ENCODE results near the gene HSPA4.

Gene HSPA4

DNA sequence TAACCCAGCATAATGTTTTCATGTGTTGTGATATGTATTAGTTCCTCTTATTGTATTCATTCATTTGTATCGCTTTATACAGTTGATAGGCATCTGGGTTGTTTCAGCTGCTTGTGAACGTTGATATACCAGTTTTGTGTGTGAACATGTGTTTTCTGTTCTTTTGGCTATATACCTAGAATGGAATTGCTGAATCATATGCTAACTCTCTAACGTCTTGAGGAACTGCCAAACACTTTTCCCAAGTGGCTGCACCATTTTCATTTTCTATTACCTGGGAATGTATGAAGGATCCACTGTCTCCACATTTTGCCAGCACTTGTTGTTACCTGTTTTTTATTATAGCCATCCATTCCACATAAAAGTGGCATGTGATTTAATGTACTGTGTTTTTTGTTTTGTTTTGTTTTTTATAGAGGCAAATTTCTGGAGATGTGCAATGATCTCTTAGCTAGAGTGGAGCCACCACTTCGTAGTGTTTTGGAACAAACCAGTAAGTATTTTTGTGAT is 34.6 kb downstream of the HSPA4 start:
- peaks cover 64% of the 10 kb centered on the region for H3K36me3 ChIP-seq (ENCODE audit: insufficient read depth, low read length)

DNA sequence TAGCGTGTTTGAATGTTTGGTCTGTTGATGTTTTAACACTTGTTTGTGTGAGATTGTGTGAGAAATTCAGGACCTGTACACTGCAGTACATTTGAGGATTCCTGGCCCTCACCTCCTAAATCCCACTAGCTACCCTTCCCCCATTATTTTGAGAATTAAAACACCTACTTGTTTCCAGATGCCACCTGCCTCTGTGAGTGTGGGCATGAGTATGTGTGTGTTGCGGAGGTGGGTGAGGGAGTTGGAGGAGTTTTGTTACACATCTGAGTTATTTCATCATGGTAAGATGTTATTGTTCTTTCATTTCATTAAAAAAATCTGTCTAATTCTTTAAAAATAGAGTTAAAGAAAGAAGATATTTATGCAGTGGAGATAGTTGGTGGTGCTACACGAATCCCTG is 36.3 kb downstream of the HSPA4 start:
- Histone ChIP-seq H3K4me3 (ENCODE audit: low read length) (no peak overlapping the region), H3K9me3 (ENCODE audit: low read length) (no peaks in the 10 kb centered on the region), H2AFZ (ENCODE audit: low read depth, low read length) (no peak overlapping the region), H3K36me3 (ENCODE audit: insufficient read depth, low read length) (peaks cover 72% of the 10 kb centered on the region), H3K4me1 (ENCODE audit: insufficient read depth, low read length) (no peaks in the 10 kb centered on the region), H3K27me3 (ENCODE audit: insufficient read depth, low read length) (no peaks in the 10 kb centered on the region)

More for the DNA sequence above, 34.6 kb downstream of the HSPA4 start:
- Histone ChIP-seq H2AFZ (ENCODE audit: low read depth, low read length) (no peak overlapping the region), H3K9me3 (ENCODE audit: low read length) (no peaks in the 10 kb centered on the region), H3K27me3 (ENCODE audit: insufficient read depth, low read length) (no peaks in the 10 kb centered on the region), H3K4me3 (ENCODE audit: low read length) (no peak overlapping the region), H3K4me1 (ENCODE audit: insufficient read depth, low read length) (no peaks in the 10 kb centered on the region)

DNA sequence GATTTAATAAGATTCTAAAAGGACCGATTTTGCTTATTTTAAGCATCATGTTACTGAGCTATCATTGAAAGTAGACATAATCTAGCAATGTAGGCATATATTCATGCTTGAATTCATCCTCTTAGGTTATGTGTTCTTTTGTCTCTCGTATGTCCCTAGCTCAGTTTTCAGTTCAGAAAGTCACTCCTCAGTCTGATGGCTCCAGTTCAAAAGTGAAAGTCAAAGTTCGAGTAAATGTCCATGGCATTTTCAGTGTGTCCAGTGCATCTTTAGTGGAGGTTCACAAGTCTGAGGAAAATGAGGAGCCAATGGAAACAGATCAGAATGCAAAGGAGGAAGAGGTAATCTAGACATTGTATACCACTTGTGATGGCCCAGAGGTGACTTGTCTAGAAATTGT is 39.2 kb downstream of the HSPA4 start:
- H3K4me1 ChIP-seq (ENCODE audit: insufficient read depth, low read length) = no peaks in the 10 kb centered on the region
- no peak overlapping the region for H3K4me3 ChIP-seq (ENCODE audit: low read length)
- H3K36me3 ChIP-seq (ENCODE audit: insufficient read depth, low read length) = peaks cover 81% of the 10 kb centered on the region
- no peak overlapping the region for H2AFZ ChIP-seq (ENCODE audit: low read depth, low read length)
- H3K9me3 ChIP-seq (ENCODE audit: low read length) = no peaks in the 10 kb centered on the region
- H3K27me3 ChIP-seq (ENCODE audit: insufficient read depth, low read length) = no peaks in the 10 kb centered on the region

DNA sequence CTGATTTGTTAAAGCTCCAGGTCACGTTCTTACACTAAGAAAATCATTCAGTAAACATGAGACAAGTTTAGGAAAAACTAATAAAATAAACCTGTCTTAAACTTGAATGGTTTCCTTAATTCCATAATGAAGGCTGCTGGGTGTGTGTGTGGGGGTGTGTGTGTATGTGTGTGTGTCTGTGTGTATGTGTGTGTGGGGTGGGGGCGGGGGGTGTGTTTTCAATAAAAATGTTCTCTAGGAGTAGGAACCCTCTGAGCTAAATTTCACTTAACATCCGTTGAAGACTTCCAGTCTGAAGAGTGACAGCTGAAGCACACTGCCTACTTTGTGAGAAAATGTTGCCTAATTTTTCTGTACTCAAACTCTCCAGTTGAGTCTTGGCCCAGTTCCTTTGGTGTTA is 54.5 kb downstream of the HSPA4 start:
- no peak overlapping the region for H3K4me3 ChIP-seq (ENCODE audit: low read length)
- H3K4me1 ChIP-seq (ENCODE audit: insufficient read depth, low read length) = no peaks in the 10 kb centered on the region
- peaks cover 42% of the 10 kb centered on the region for H3K36me3 ChIP-seq (ENCODE audit: insufficient read depth, low read length)
- no peak overlapping the region for H2AFZ ChIP-seq (ENCODE audit: low read depth, low read length)
- H3K9me3 ChIP-seq (ENCODE audit: low read length) = peaks cover 3% of the 10 kb centered on the region
- H3K27me3 ChIP-seq (ENCODE audit: insufficient read depth, low read length) = no peaks in the 10 kb centered on the region

DNA sequence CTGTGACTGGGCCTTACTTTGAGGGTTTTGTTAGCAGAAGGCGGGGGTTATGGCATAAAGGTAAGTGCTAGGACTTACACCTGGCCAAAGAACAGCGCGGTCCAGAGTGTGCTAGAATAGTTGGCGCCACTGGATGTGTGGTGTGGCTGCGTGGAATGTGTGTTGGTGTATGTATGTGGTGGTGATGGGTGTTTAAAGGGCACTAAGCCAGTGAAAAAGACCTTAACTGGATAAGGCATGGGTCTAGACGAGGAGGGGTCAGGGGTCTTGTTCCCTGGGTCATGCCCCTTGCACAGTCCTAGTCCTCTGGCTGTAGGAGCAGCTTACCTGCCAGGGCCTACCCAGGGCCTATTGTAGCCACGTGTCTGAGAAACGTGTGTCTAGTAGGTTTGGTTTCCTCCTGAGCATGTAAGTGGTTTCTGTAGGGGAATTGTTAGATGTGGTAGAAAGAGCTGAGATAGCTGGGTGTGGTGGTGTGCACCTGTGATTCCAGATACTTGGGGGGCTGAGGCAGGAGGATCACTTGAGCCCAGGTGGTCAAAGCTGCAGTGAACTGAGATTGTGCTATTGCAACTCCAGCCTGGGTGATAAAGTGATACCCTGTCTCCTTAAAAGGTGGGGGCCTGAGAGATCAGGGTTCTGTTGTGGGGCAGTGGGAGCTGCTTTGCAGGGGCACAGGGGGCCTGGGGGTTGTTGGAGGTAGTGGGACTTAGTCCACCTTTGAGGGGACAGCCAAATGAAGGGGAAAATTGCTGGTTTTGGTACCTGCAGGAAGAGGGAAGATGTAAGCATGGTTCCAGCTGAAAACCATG is 55.2 kb downstream of the HSPA4 start:
- Histone ChIP-seq H3K27me3 (ENCODE audit: insufficient read depth, low read length) (no peaks in the 10 kb centered on the region), H2AFZ (ENCODE audit: low read depth, low read length) (no peak overlapping the region), H3K36me3 (ENCODE audit: insufficient read depth, low read length) (peaks cover 38% of the 10 kb centered on the region), H3K4me3 (ENCODE audit: low read length) (no peak overlapping the region), H3K4me1 (ENCODE audit: insufficient read depth, low read length) (no peaks in the 10 kb centered on the region), H3K9me3 (ENCODE audit: low read length) (peaks cover 3% of the 10 kb centered on the region)

DNA sequence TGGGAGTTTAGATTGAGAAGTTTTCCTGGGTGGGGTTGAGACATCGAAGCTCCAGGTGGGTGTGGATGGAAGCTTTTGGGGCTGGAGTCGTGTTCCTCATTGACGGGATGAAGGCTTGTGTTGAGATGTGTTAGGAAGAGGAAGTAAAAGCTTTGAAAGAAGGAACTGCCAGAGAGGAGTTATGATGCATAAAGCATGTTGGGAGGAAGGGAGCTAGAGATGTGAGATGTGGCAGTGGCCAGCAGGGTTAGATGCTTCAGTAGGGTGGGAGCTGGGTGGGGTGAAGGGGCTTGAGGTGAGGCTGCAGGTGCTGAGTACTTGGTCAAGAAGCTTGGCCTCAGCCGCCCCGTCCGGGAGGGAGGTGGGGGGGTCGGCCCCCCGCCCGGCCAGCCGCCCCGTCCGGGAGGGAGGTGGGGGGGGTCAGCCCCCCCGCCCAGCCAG is 56.7 kb downstream of the HSPA4 start:
- no peak overlapping the region for H2AFZ ChIP-seq (ENCODE audit: low read depth, low read length)
- H3K9me3 ChIP-seq (ENCODE audit: low read length) = peaks cover 3% of the 10 kb centered on the region
- no peaks in the 10 kb centered on the region for H3K4me1 ChIP-seq (ENCODE audit: insufficient read depth, low read length)
- no peak overlapping the region for H3K4me3 ChIP-seq (ENCODE audit: low read length)
- H3K27me3 ChIP-seq (ENCODE audit: insufficient read depth, low read length) = no peaks in the 10 kb centered on the region
- peaks cover 24% of the 10 kb centered on the region for H3K36me3 ChIP-seq (ENCODE audit: insufficient read depth, low read length)

DNA sequence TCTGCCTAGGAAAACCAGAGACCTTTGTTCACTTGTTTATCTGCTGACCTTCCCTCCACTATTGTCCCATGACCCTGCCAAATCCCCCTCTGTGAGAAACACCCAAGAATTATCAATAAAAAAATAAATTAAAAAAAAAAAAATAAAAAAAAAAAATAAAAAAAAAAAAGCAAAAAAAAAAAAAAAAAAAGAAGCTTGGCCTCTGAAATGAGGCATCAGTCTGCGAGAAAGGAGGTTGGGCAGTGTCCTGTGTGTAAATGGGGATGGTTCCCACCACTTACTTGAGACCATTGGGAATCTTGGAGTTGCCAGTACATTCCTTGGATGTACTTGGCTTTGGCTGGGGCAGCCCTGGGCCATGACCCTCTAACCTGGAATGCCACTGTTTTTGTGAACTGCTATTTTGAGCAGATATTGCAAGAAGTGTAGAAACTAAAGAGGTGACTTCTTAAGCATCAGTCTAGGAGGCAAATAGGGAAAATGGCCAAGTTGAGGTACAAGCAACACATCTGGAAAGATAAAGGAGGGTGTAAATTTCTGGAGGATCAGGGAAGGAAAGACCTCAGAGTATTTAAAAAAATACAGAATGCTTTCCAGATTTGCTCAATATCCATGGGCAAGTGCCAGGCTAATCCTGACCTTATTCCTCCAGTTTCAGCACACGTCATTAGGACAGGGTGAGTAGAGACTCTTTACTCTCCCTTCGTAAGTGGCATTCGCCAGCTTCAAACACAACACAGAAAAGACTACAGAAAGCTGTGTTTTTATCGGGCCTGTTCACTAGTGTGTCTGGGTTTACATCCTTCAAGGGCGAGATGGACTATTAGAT is 58.1 kb downstream of the HSPA4 start:
- peaks cover 3% of the 10 kb centered on the region for H3K9me3 ChIP-seq (ENCODE audit: low read length)
- H3K4me3 ChIP-seq (ENCODE audit: low read length) = no peak overlapping the region
- H3K36me3 ChIP-seq (ENCODE audit: insufficient read depth, low read length) = peaks cover 10% of the 10 kb centered on the region
- H2AFZ ChIP-seq (ENCODE audit: low read depth, low read length) = no peak overlapping the region
- H3K4me1 ChIP-seq (ENCODE audit: insufficient read depth, low read length) = no peaks in the 10 kb centered on the region
- peaks cover 9% of the 10 kb centered on the region for H3K27me3 ChIP-seq (ENCODE audit: insufficient read depth, low read length)

DNA sequence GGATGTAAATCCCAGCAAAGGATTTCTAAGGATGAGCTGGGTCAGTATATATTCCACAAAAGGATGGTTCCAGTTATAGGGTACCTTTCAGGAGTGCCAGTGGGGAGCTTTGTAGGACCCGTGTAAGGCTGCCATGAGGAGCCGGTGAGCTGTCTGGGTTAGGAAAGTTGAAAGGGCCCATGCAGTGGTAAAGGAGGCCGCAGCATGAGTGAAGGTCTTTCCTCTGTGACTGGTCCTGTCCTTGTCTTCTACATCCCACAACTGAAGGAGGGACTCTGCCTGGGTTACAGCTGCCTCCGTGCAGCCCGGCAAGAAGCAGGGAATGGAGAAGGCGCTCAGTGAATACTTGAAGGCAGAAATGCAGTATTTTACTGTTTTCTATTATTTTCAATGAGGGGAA is 58.9 kb downstream of the HSPA4 start:
- peaks cover 3% of the 10 kb centered on the region for H3K9me3 ChIP-seq (ENCODE audit: low read length)
- H3K4me3 ChIP-seq (ENCODE audit: low read length) = no peak overlapping the region
- no peak overlapping the region for H2AFZ ChIP-seq (ENCODE audit: low read depth, low read length)
- peaks cover 1% of the 10 kb centered on the region for H3K36me3 ChIP-seq (ENCODE audit: insufficient read depth, low read length)
- H3K27me3 ChIP-seq (ENCODE audit: insufficient read depth, low read length) = peaks cover 10% of the 10 kb centered on the region
- no peaks in the 10 kb centered on the region for H3K4me1 ChIP-seq (ENCODE audit: insufficient read depth, low read length)

DNA sequence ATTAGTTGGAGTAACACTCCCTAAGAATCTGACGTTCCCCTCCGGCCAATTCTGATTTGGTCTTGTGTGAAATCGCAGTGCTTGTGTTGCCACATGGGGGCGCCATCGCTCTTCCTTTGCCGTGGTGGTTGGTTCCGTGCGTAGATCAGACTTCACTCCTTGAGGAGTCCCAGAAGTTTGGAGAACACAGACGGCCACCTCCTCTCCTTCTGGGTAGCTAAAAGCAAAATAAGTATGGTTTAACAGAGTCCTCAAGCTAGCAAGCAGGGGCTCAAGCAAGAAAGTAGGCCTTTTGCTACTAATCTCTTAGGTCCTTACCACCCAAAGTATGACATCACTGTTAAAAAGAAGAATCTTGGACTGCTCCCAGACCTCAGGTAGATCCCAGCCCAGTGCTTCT is 59.5 kb downstream of the HSPA4 start:
- peaks cover 10% of the 10 kb centered on the region for H3K27me3 ChIP-seq (ENCODE audit: insufficient read depth, low read length)
- no peak overlapping the region for H2AFZ ChIP-seq (ENCODE audit: low read depth, low read length)
- no peaks in the 10 kb centered on the region for H3K36me3 ChIP-seq (ENCODE audit: insufficient read depth, low read length)
- peaks cover 3% of the 10 kb centered on the region for H3K9me3 ChIP-seq (ENCODE audit: low read length)
- H3K4me3 ChIP-seq (ENCODE audit: low read length) = no peak overlapping the region
- H3K4me1 ChIP-seq (ENCODE audit: insufficient read depth, low read length) = no peaks in the 10 kb centered on the region

DNA sequence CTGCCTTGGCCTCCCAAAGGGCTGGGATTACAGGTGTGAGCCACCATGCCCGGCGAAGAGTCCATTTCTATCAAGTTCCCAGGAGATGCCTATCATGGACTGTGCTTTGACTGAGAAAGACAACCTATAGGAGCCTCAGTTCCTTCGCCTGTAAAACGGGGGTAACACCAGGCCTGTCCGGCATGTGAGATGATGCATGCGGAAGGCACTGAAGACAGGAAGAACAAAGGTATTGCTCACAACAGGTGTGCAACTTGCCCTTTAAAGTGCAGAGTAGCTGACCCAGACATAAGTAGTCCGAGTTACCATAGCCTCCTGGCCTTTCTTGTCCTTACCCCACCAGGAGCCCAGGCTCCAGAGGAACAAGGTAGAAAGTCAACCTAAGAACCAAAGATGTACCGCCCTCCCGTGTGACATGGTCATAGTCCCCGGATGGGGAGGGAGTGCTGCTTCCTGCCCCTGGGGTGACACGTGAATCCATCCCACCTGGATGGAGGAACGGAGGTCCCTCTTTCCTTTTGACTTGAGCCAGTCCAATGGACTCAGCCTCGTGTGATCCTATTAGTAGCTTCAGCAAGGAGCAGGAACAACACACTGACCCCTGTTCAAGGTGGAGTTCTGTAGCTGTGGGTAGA is 60.3 kb downstream of the HSPA4 start:
- no peak overlapping the region for H3K4me3 ChIP-seq (ENCODE audit: low read length)
- no peaks in the 10 kb centered on the region for H3K4me1 ChIP-seq (ENCODE audit: insufficient read depth, low read length)
- no peak overlapping the region for H2AFZ ChIP-seq (ENCODE audit: low read depth, low read length)
- no peaks in the 10 kb centered on the region for H3K36me3 ChIP-seq (ENCODE audit: insufficient read depth, low read length)
- peaks cover 11% of the 10 kb centered on the region for H3K27me3 ChIP-seq (ENCODE audit: insufficient read depth, low read length)
- H3K9me3 ChIP-seq (ENCODE audit: low read length) = peaks cover 3% of the 10 kb centered on the region

DNA sequence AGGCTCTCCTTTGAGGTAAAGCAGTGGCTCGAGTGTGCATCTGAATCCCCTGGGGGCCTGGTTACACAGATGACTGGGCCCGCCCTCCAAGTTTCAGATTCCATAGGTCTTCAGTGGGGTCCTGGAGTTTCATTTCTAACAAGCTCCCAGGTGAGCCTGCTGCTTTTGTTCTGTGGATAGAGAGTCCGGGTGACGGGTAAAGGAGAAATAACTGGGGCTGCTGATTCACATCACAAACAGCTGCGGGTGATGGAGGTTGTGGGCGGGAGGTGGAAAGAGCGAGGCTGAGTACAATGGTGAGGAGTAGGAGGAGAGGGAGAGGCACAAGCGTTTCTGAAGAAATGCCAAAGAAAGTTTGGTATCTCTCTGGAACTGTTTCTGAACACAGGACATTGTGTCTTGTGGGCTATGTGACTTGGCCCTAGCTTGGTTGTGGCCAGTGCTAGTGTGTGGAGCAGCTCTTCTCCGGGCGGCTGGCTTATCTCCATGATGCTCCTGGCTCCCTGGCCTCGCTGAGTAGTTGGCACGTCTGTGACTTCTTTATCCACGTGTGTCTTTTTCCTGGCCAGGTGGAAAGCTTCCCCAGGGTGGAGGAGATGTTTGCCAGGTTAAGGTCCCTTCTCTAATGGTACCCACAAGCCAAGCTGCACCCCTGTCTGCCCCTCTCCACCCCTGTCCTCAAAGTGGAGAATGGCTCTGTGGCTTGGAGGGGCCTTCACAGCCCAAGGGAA is 61.7 kb downstream of the HSPA4 start:
- no peaks in the 10 kb centered on the region for H3K36me3 ChIP-seq (ENCODE audit: insufficient read depth, low read length)
- H3K4me3 ChIP-seq (ENCODE audit: low read length) = no peak overlapping the region
- no peaks in the 10 kb centered on the region for H3K4me1 ChIP-seq (ENCODE audit: insufficient read depth, low read length)
- no peak overlapping the region for H2AFZ ChIP-seq (ENCODE audit: low read depth, low read length)
- H3K9me3 ChIP-seq (ENCODE audit: low read length) = peaks cover under 1% of the 10 kb centered on the region
- H3K27me3 ChIP-seq (ENCODE audit: insufficient read depth, low read length) = peaks cover 20% of the 10 kb centered on the region

DNA sequence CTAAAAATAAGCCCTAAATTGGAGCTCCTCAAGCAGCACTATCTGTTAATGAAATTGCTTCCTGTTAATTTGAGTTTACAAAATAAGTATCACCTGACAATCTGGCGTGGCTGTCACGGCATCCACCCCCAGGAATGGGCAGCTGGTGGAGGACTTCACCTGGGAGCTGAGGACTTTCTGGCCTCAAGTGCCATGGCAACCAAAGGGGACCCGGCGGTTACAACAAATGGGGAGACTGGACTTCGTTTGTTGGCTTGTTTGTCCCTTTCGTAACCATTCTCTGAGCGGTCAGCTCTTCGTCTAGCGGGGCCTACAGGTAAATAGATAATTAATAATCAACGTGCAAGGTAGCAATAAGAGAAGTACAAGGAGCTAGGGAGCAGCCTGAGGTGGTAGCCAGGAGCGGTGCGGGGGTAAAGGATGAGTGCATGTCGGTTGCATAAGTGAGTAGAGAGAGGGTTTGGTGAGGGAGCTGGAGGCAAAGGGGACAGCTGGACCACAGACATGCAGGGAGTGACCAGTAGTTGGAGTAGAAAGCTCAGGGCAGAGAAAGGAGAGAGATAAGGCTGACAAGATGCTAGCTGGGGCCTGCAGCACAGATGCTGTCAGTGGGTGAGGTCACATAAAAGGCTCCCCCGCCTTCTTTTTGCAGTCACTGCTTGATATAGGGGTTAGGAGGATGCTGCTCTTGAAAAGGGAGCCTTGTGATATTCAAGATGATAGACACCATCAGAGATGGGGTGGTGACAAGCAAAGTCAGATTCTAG is 62.5 kb downstream of the HSPA4 start:
- H3K27me3 ChIP-seq (ENCODE audit: insufficient read depth, low read length) = peaks cover 20% of the 10 kb centered on the region

More for the DNA sequence above, 62.5 kb downstream of the HSPA4 start:
- Histone ChIP-seq H3K4me3 (ENCODE audit: low read length) (no peak overlapping the region), H3K9me3 (ENCODE audit: low read length) (no peaks in the 10 kb centered on the region), H2AFZ (ENCODE audit: low read depth, low read length) (no peak overlapping the region), H3K4me1 (ENCODE audit: insufficient read depth, low read length) (no peaks in the 10 kb centered on the region), H3K36me3 (ENCODE audit: insufficient read depth, low read length) (no peaks in the 10 kb centered on the region)
